Stimulated activated CD4-positive, alpha-beta T cell treated with anti-CD3 and anti-CD28 coated beads, Interleukin-1b, Interleukin-23, amount 100 ng/mL, for 1 hour (primary cell): ENCODE results near the gene VENTX.
"Not testable (repeated sequence)": the region's sequence is repeated elsewhere in the genome, so short reads cannot be mapped to it uniquely, and the experiment has no call there.

Source experiments
- DNase-seq, 2 donors: peaks; one replicate each; pipeline ENCODE4 v3.0.0-alpha.2; 2020; ENCODE audit warnings: low read depth in 2 of 2

VENTX gene

GRCh38 chr10:133214468-133215410, 22.9 kb upstream of the VENTX start:
- no peak for DNase-seq

- DNase-seq, result no peak
These were observed 22.1 kb upstream of the VENTX start for GRCh38 chr10:133215586-133215985.

DNA sequence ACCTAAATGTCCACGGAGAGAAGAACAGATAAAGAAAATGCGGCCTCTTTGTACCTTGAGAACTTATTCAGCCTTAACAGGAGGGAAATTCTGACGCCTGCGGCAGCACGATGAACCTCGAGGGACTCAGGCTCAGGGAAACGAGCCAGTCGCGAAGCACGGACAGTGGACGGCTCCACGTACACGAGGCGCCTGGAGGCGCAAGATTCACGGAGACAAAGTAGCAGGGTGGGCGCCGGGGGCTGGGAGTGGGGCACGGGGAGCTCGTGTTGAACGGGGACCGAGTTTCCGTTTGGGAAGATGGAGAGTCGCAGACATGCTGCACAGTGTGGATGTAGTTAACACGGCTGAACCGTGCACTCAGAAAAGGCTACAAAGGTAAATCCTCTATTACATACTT, 20.9 kb upstream of the VENTX start:
- no peak for DNase-seq

GRCh38 chr10:133217800-133218589, 19.7 kb upstream of the VENTX start:
- no peak for DNase-seq

DNA sequence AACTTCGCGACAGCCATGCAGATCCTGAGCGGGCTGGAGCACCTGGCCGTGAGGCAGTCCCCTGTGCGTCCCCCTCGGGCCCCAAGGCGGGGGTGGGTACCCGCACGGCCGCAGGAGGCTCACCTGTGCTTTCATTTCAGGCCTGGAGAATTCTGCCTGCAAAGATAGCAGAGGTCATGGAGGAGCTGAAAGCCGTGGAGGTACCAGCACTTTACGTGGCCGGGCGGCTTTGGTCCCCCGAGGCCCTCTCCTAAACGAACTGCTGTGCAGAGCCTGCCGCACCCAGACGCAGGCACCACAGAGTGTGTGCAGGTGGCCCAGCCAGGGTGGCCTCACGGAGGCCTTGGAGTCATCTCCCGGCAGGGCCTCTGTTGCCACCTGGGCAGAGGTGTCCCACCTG, 18.8 kb upstream of the VENTX start:
- no peak for DNase-seq

GRCh38 chr10:133219782-133220181, 17.9 kb upstream of the VENTX start:
- DNase-seq, result no peak

DNA sequence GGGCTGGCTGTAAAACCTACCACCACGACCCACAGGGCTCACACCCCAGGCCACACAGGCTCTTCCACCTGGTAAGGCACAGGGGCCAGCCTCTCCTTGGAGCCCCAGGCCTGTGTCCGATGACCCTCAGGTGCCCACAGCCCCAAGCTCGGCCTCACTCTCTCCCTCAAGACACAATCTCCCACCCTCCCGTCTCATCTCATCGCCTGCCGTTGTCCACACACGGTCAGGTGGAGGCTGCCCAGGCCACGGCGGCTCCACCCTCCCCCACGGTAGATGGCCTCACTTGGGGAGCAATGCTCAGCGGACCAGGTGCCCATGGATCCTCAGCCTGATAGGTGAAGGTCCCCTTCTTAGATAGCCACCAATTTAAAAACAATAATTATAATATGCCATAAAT, 16.3 kb upstream of the VENTX start:
- no peak for DNase-seq

- not testable (repeated sequence) for DNase-seq
These were observed 15.9 kb upstream of the VENTX start for GRCh38 chr10:133221756-133222155.

DNA sequence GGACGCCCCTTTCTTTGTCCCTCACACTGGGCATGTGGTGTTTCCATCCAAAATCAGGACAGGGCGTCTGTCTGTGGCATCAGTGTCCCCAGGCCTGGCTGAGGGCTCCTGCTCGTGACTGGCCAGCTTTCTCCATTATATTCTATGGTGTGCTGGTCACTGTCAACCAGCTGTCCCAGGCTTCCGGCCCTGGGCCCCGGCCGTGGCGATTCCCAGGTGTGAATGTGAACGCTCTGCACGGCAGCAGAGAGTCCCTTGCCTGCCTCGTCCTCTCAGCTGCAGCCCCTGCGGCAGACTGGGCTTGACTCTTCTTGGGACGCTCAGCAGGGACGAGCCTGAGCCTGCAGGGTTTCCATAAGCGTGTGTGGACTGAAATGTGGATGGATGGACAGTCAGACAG, 13.6 kb upstream of the VENTX start:
- no peak for DNase-seq

DNA sequence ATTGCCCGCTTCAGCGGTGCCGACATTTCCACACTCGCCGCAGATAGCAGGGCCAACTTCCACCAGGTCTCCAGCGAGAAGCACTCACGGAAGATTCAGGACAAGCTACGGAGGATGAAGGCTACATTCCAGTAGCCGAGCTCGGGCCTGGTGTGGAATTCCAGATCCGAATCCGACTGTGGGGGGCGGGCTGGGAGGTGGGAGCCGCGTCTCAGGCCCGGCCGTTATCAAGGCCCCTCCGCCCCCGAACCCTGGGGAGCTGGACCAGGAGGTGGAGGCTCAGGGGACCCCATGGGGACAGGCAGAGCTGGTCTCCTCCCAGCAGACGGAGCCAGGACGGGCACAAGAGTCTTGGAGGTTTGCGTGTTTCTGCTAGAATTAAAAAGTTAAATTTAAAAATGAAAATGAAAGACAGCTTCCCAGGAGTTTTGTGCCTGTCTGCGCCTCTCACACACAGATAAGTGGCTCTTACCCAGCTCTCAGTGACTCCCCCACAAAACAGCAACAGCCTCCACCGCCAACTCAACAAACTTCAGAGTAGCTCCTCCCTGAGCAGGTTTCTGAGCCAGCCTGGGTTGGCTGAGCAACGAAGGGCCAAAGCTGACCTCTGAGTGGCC, 12.8 kb upstream of the VENTX start:
- DNase-seq, result no peak

- DNase-seq, result no peak
These were observed 11.9 kb upstream of the VENTX start for GRCh38 chr10:133225707-133226191.

GRCh38 chr10:133226251-133226808, 11.3 kb upstream of the VENTX start:
- DNase-seq, result no peak

DNA sequence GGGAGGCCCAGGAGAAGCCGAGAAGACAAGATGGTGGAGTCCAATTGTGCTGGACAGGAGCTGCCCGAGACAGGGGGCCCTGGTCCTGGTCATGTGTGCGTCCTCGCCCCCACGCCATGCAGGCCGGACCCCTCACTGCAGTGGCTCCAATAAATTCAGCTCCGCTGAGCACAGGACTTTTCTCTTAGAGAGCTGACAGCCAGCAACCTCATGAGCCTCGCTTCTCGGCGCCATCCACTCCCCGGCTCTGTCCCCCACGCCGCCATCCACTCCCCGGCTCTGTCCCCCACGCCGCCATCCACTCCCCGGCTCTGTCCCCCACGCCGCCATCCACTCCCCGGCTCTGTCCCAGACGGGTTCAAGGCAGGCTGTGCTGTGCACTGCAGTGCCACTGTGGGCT, 10.4 kb upstream of the VENTX start:
- DNase-seq, result no peak

GRCh38 chr10:133229265-133230043, 8.2 kb upstream of the VENTX start:
- no peak for DNase-seq

- DNase-seq, result no peak
These were observed 7.7 kb upstream of the VENTX start, which contains the start of gene UTF1 for GRCh38 chr10:133230044-133230361. UTF1 (plus strand) TSS chr10:133230217; CDS start chr10:133230289, 72 bp downstream.

- no peak for DNase-seq
These were observed 7.1 kb upstream of the VENTX start for GRCh38 chr10:133230387-133231195.

GRCh38 chr10:133231244-133231945, 6.3 kb upstream of the VENTX start:
- no peak for DNase-seq

GRCh38 chr10:133231946-133232574, 5.6 kb upstream of the VENTX start:
- no peak for DNase-seq

- DNase-seq, result not testable (repeated sequence)
These were observed 2.9 kb upstream of the VENTX start for GRCh38 chr10:133234796-133235195.
